RCC 7860 (cell line): Measurements from ENCODE around the gene CMTM4.
A peak's percentile ranks its signal among the peaks of the same experiment; 100 is the strongest.

Experiments
- DNase-seq: peaks from one replicate; pipeline ENCODE4 v3.0.0-alpha.2; 2015; ENCODE audit warnings: low spot score
- FAIRE-seq: peaks from 2 replicates; lab custom pipeline; 2012; peaks lifted over from hg19 to GRCh38; lab: Jason Lieb, UNC

CMTM4 gene

DNA sequence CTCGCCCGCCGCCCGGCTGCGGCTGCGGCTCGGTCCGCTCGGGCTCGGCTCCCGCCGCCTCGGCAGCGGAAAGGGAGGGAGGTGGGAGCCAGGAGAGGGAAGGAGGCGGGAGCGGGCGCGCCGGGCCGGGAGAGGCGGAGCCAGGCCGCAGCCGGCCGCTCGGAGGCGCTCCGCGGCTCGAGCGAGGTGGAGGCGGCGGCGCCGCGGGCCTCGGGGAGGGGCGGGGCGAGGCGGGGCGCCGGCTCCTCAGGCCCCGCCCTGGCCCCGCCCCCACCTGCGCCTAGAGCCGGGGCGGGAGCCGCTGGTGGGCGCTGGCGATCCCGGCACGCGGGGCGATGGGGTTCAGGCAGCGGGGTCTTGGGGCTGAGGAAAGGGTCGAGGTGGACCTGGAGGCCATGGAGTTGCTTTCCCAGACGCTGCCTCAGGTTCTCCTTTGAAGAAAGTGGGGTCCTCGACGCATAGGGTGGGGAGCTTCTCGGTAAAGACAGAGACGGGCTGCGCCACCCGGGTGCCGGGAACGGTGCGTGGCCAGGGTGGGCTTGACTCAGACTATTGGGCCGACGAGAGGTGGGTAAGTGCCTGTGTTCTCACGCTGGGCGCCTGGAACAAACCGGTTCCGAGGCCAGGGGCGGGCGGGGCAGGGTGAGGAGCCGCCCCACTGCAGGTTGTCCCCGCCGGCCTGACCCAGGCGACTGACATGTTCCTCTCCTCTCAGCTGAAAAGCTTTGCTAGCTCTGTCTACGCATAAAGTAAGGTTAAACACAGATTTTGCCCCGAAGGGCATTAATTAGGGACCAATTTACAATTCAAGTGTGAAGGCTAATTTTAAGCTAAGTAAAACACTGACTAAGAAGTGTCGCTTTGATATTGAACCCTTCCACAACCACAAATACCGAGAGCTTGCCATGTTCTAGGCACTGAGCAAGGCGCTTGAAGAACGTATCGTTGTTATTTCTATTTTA, at the start of gene CMTM4:
Gene CMTM4, minus strand, starts transcription at position 75 of the 962 bp plus-strand sequence. CDS start 218 bp downstream, outside the sequence.
- FAIRE-seq (no peak), DNase-seq (peak; percentile 66)

DNA sequence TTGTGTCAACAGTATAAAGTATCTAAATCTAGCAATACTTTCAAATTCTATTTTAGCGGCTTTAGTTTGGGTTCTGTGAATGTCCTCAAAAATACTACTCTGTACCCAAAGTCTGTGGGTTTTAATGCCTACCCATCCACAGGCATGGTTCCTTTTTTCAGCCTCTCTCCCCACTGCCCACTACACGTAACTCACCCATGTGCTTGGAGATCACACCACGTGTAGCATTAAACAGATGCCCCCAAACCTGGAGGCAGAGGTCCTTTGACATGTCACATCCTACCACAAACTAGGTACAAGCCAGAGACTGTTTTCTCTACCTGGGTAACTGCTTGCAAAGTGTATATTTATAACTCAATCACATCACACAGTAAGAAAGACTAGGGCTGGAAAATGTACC, 49.5 kb upstream of the CMTM4 start:
- FAIRE-seq (no peak), DNase-seq (no peak)

- FAIRE-seq, result no peak
- DNase-seq, result no peak
These were observed 45.6 kb upstream of the CMTM4 start for GRCh38 chr16:66741950-66742808.

DNA sequence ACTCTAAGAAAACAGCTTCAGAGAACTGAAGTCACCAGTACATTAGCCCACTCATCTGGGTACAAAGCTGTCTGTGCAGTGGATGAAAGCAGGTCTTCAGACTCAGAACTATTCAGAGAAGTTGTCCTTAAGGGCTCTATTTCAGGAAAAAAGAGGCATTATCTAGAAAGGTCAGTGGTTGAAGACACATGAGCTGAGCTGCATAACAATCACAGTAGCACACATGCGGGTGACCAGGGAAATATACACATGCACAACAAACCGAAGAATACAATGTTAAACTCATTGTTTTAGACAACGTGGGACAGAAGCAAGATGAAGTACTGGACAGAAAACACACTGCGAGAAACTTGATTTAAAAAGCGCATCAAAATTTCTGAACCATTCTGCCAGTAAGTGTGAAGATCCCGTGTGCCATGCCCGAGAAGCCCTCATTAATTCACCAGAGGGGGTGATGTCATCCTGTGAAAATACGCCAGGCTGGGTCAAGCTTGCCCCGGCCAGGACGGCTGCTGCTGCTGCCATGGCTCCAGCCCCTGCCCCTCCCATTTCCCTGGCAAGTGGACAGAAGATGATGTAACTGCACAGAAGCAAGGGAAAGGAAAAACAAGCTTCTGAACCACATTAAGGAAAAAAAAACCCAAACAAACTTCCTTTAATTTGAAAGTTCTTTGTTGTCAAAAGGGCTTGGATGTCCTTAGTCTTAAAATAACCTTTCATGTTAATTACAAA, 44.8 kb upstream of the CMTM4 start:
- FAIRE-seq (peak; percentile 76), DNase-seq (peak; percentile 61)

DNA sequence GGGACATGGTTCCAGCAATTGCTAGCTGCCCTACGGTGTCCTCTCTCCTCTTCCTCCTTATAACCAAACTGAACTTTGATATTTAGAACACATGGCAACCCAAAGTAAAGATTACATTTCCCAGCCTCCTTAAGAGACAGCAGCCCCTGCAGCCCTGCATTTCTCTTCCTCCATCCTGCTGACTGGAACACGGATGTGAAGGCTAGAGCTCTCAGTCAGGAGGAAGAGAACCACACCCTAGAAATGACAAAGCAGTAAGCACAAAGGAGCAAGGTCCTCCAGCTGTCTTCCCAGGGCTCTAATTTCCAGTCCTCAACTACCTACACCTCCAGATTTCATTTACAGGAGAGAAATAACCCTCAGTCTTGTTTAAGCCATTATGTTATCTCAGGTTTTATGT, 44.0 kb upstream of the CMTM4 start:
- no peak for FAIRE-seq
- DNase-seq, result no peak

- no peak for FAIRE-seq
- peak; percentile 31 for DNase-seq
These were observed 43.5 kb upstream of the CMTM4 start for GRCh38 chr16:66740010-66740409.

GRCh38 chr16:66735891-66736290, 39.3 kb upstream of the CMTM4 start:
- DNase-seq (peak; percentile 48), FAIRE-seq (peak; percentile 35)

DNA sequence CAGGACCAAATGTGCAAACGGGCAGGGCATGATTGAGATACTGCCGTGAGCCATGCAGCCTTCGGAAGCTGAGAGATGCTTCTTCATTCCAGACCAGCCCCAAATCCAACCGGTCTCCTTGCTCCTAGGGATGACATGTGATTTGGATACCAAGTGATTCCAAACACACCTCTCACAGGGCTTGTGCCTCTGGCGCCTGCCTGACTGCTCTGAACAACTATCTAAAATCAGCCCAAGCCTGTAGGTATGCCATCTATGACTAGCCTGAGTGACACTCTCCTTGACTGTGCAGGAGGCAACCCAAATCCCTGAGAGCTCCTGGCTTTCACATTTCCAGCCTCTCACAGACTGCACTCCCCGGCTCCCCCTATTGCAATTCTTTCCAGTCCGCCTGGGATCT, 34.6 kb upstream of the CMTM4 start:
- DNase-seq, result no peak
- no peak for FAIRE-seq

DNA sequence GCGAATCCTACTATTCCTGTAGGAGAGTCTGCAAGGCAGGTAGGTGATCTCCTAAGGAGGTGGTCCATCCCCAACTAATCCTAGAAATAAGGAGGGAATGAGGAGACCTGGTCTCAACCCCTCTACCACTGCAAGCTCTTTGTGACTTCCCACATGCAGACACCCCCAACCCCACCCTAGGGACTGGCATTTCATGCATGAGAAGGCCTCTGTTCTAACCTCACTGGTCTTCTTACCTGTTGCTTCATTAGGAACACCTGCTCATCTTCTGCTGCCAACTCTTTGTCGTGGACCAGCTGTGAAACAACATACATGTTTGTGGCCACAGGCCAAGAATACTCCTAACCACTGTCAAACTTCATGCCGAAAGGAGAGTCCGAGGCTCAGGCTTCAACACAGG, 32.3 kb upstream of the CMTM4 start:
- FAIRE-seq (no peak), DNase-seq (no peak)

GRCh38 chr16:66728117-66728787, 31.7 kb upstream of the CMTM4 start:
- DNase-seq (peak; percentile 50), FAIRE-seq (peak; percentile 68)

- peak; percentile 76 for FAIRE-seq
- DNase-seq, result no peak
These were observed 24.2 kb upstream of the CMTM4 start for GRCh38 chr16:66720766-66721165.

DNA sequence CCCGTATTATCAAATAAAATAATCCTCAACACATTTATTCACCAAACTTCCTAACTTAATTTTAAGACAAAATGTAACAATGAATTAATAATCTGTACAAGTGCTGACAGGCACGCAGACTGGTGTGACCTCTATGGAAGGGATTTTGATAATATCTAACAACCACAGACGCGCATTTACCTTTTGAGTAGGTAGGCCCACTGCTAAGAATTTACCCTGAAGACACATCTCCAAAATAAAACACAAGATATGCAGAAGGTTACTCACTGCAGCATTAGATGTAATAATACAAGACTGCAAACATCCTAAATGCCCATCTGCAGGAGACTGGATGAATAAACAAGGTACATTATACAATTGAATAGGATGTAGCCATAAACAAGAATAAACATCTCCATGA, 22.7 kb upstream of the CMTM4 start:
- FAIRE-seq (no peak), DNase-seq (no peak)

- DNase-seq (no peak), FAIRE-seq (no peak)
These were observed 21.2 kb upstream of the CMTM4 start for GRCh38 chr16:66717776-66718175.

- FAIRE-seq (no peak), DNase-seq (no peak)
These were observed 20.7 kb upstream of the CMTM4 start for GRCh38 chr16:66717112-66717675.

DNA sequence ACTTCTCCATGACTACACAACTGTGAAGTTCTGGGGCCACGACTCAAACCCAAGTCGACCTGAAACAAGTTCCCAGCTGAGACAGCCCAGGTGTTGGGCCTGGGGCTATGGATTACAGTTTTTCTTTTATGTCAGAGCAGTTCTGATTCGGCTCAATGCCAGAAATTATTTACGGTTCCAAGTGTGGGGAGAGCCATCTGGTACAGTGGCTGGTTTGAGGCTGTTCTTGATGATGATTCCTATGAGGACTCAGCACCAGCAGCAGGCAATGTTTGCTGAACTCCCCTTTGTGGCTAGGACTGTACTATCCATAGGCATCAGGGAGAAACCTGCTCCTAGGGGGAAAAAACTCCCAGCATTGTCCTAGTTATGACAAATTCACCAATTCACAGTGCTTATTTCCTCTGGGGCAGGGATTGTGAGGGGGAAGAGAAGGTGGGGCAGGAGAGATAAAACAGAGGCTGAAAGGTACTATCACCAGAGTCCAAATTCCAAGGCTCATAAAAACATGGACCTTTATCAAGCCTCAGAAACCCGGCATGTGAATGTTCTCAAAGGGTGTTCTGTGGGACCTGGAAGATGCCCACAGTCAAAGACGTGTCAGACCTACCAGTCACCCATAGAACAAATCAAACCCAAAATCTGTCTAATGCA, 18.2 kb upstream of the CMTM4 start:
- FAIRE-seq, result no peak
- DNase-seq, result no peak

DNA sequence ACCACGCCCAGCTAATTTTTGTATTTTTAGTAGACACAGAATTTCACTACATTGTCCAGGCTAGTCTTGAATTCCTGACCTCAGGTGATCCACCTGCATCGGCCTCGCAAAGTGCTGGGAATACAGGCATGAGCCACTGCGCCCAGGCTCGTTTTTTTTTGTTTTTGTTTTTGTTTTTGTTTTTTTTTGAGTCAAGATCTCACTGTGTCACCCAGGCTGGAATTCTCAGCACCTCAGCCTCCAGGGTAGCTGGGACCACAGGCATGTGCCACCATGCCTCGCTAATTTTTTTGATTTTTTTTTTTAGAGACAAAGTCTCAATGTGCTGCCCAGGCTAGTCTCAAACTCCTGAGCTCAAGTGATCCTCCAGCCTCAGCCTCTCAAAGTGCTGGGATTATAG, 17.5 kb upstream of the CMTM4 start:
- FAIRE-seq, result no peak
- DNase-seq, result no peak

GRCh38 chr16:66713076-66713475, 16.5 kb upstream of the CMTM4 start:
- DNase-seq (no peak), FAIRE-seq (no peak)

GRCh38 chr16:66712512-66712911, 16.0 kb upstream of the CMTM4 start:
- no peak for FAIRE-seq
- DNase-seq, result no peak

DNA sequence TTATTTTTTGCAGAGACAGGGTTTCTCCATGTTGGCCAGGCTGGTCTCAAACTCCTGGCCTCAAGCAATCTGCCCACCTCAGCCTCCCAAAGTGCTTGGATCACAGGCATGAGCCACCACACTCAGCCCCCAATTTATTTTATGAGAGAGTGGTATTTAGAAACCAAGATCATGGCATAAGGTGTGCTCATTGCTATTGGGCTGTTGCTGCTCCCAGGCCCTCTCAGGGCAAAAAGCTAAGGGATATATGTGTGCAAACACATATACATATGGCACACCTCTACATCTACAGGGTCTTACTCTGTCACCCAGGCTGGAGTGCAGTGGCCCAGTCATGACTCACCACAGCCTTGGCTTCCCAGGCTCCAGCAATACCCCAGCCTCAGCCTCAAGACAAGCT, 15.0 kb upstream of the CMTM4 start:
- DNase-seq (no peak), FAIRE-seq (no peak)

- no peak for DNase-seq
- FAIRE-seq, result no peak
These were observed 9.9 kb upstream of the CMTM4 start for GRCh38 chr16:66706506-66706880.
